ENCODE results near the gene BYSL. TPM values are rescaled to one million over a fixed set of nuclear protein-coding genes. Genes with fewer than 3 reads are reported as not detected.

Gene BYSL
- total and polyA plus RNA-seq, 2 donors (not counting 3 experiments of a cell fraction or from before 2014, with no cell fraction given), result 33.1 to 41.8 TPM

DNA sequence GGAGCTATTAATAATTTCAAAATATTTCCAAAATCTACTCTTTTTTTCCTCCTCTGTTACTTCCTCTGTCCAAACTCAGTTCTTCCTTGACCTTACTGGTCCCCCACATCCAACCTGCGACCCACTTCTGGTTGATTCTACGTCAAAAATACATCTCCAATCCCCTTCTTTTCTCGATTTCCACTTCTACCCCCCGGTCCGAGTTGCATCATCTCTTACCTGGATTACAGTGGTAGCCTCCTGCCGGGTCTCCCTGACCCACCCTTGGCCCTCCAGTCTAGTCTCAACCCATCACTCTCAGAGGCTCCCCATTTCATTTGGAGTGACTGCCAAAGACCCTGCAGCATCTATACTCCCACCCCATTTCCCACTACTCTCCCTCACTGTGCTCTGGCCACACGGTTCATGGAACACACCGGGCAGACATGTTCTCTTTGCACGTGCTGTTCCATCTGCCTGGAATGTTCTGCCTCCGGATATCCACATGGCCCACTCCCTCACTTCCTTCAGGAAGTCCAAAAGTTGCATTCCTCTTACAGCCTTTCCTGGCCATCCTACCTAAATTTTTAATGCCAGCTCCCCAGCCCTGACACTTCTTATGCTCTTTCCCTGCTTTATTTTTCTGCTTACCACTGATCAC, 26.4 kb downstream of the BYSL start:
- dilution Hi-C loops (cut with MboI; ENCODE audit: extremely low pct_ligation_motif_present, low sequenced_read_pairs) (no loop called here), intact Hi-C loops (cut with micrococcal nuclease) (loop anchor here (2.0 kb wide), 1 partner anchor 17 kb away; no protein-coding TSS in a partner anchor)
- Histone ChIP-seq H3K9me3 (replicated peaks; ENCODE audit: control insufficient read depth, insufficient read depth, low read length) (no peaks in the 10 kb centered on the region), H3K27me3 (ENCODE audit: control insufficient read depth in 2 of 2, insufficient read depth in 2 of 2, low read length in 2 of 2) (no peaks in the 10 kb centered on the region), H3K36me3 (ENCODE audit: control insufficient read depth in 2 of 2, extremely low read depth in 1 of 2, insufficient read depth in 2 of 2, low read length in 2 of 2) (no peaks in the 10 kb centered on the region), H3K4me1 (ENCODE audit: control insufficient read depth, extremely low read depth, insufficient read depth, low read length) (peaks cover 9% of the 10 kb centered on the region), H3K27ac (ENCODE audit: insufficient read depth, low read depth, low read length) (no peak overlapping the region), H3K79me2 (ENCODE audit: control insufficient read depth, insufficient read depth, low read length) (no peaks in the 10 kb centered on the region), H4K20me1 (replicated peaks; ENCODE audit: control insufficient read depth, extremely low read depth, insufficient read depth, low read length) (no peaks in the 10 kb centered on the region), H3K4me3 (replicated peaks in 1 of 3; ENCODE audit: insufficient read depth in 1 of 3, low read depth in 1 of 3, low read length in 3 of 3) (no peak overlapping the region), H3K9me1 (replicated peaks; ENCODE audit: control insufficient read depth, extremely low read depth, insufficient read depth, low read length) (no peaks in the 10 kb centered on the region), H3K9ac (replicated peaks; ENCODE audit: extremely low read depth, insufficient read depth, low read length) (no peak overlapping the region), H2AFZ (ENCODE audit: low read depth, low read length) (peak overlapping the region; percentile 84), H3K4me2 (ENCODE audit: insufficient read depth, low read length) (no peak overlapping the region)
- no TSS peak for BruUV-seq (replicated peaks)
- peak; percentile 70 for FAIRE-seq
- no peak for DNase-seq (ENCODE audit: low read depth, low spot score)
- POLR2A ChIA-PET, result no interaction called here
- CTCF ChIA-PET, result interaction anchor here (0.5 to 1.4 kb wide), 5 partner anchors 11 to 161 kb away, joined by 3 to 4 read pairs (median 3); partner anchors contain the start of genes BYSL and MED20
- TF ChIP-seq GATA2 (IDR thresholded peaks at IDR 0.05; ENCODE audit: insufficient read depth, insufficient read length, low read depth, low read length) (no peak), FOS (IDR thresholded peaks at IDR 0.05; ENCODE audit: borderline replicate concordance, insufficient read depth, low read length) (no peak), MYC (IDR thresholded peaks at IDR 0.05; ENCODE audit: low read depth, low read length) (peak; percentile 95), JUN (IDR thresholded peaks at IDR 0.05; ENCODE audit: borderline replicate concordance, insufficient read depth, insufficient read length, low read depth) (no peak), POLR2A (IDR thresholded peaks at IDR 0.05; ENCODE audit: low read depth, low read length) (no peak), POLR2AphosphoS5 (IDR thresholded peaks at IDR 0.05; ENCODE audit: insufficient read depth, low read depth, low read length) (peak; percentile 66), EZH2 (IDR thresholded peaks at IDR 0.05; ENCODE audit: borderline replicate concordance, low read depth, low read length, severe bottlenecking) (no peak)
- TF ChIP-seq, protein P1, sequence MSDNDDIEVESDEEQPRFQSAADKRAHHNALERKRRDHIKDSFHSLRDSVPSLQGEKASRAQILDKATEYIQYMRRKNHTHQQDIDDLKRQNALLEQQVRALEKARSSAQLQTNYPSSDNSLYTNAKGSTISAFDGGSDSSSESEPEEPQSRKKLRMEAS (IDR thresholded peaks at IDR 0.05; ENCODE audit: insufficient read depth, insufficient read length), result peak; percentile 64
- TF ChIP-seq, protein P2, sequence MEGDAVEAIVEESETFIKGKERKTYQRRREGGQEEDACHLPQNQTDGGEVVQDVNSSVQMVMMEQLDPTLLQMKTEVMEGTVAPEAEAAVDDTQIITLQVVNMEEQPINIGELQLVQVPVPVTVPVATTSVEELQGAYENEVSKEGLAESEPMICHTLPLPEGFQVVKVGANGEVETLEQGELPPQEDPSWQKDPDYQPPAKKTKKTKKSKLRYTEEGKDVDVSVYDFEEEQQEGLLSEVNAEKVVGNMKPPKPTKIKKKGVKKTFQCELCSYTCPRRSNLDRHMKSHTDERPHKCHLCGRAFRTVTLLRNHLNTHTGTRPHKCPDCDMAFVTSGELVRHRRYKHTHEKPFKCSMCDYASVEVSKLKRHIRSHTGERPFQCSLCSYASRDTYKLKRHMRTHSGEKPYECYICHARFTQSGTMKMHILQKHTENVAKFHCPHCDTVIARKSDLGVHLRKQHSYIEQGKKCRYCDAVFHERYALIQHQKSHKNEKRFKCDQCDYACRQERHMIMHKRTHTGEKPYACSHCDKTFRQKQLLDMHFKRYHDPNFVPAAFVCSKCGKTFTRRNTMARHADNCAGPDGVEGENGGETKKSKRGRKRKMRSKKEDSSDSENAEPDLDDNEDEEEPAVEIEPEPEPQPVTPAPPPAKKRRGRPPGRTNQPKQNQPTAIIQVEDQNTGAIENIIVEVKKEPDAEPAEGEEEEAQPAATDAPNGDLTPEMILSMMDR (IDR thresholded peaks at IDR 0.05; ENCODE audit: extremely low read depth in 1 of 2, insufficient read depth in 1 of 2, low read depth in 1 of 2, low read length in 2 of 2), result no peak

All from endothelial cell of umbilical vein (primary cell).